ENCODE data around the gene INPP5E.

DNA sequence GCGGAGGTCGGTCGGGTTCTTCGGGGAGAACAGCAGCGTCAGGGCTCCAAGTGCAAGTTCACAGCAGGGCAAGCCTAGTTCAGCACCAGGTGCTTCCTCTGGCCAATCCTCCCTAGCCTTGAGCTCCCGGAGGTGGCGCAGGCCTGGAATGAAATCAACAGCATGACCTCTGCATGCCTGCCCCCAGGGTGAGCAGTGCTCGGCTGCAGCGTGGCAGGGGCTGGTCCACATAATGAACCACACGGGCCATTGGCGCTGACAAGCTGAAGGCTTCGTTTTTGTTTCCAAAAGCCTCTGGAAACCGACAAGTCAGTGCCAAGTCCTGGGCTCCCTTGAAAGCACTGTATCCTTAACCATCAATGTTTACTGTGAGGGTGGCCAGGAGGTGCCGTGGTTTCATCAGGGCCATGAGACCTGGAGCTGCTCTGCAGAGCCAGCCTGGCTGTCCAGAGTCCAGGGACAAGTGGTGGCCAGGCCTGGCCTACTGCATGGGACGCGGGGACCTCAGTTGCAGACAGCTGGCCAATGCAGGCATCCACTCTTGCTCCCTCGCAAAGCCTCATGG is 2.1 kb upstream of the INPP5E start:
- TF ChIP-seq, protein P1, sequence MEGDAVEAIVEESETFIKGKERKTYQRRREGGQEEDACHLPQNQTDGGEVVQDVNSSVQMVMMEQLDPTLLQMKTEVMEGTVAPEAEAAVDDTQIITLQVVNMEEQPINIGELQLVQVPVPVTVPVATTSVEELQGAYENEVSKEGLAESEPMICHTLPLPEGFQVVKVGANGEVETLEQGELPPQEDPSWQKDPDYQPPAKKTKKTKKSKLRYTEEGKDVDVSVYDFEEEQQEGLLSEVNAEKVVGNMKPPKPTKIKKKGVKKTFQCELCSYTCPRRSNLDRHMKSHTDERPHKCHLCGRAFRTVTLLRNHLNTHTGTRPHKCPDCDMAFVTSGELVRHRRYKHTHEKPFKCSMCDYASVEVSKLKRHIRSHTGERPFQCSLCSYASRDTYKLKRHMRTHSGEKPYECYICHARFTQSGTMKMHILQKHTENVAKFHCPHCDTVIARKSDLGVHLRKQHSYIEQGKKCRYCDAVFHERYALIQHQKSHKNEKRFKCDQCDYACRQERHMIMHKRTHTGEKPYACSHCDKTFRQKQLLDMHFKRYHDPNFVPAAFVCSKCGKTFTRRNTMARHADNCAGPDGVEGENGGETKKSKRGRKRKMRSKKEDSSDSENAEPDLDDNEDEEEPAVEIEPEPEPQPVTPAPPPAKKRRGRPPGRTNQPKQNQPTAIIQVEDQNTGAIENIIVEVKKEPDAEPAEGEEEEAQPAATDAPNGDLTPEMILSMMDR (IDR thresholded peaks at IDR 0.05; ENCODE audit: low read length): no peak
- no peak for TF ChIP-seq EZH2 (optimal IDR thresholded peaks at IDR 0.05; ENCODE audit: low read depth, low read length)

Data from MM.1S (cell line).